ENCODE data around the gene FARS2. TPM values are rescaled to one million over a fixed set of nuclear protein-coding genes. Genes with fewer than 3 reads are reported as not detected.

Gene FARS2
- total and polyA plus RNA-seq, 5 experiments from 2014 or later, result 13.6 to 39.1 (median 28.1) TPM

DNA sequence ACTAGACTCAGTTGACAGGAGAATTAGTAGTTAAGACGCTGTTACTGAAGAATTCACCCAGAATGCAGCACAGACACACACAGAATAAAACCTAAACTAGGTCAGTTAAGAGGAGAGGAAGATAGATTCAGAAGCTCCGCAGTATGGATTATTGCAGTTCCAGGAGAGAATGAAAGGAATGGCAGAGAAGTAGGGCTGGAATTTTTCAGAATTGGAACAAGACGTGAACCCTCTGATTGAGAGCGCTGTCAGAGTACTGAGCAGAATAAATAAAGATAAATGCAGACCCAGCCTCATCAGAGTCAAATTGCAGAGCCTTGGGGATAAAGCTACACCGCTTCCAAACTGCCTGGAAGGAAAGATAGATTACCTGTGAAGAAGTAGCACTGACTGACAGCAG is 344.6 kb downstream of the FARS2 start:
- no peak for DNase-seq
- Mint-ChIP-seq H3K27ac (peak overlapping the region in 2 of 10 donors; percentile 25 to 38), H3K27me3 (no peaks in the 10 kb centered on the region), H3K9me3 (peaks cover 0 to 7% (median 0%) of the 10 kb centered on the region in 9 donors), H3K4me1 (peaks cover 2 to 16% (median 7%) of the 10 kb centered on the region in 4 donors), H3K36me3 (peaks cover 0 to 7% (median 6%) of the 10 kb centered on the region in 3 donors), H3K4me3 (no peak overlapping the region)
- ATAC-seq, result no peak
- POLR2A ChIA-PET, result no interaction called here

DNA sequence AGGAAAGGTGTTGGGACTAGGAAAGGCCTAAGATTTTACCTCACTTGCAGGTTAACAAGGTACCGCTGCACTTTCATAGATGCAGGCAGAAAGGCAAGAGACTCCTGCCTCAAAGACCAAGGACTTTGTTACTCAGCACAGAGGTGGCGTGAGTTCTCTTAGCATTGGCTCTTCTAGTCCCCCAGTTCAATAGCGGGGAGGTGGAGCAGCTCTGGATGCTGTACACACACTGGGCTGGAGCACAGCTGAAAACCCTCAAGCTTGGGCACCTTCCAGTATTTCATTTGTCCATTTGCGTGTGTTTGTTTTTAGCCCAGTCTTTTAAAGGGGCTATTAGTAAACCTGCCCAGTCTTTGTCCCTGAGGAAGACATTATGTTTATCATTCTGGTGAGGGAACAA is 345.2 kb downstream of the FARS2 start:
- Mint-ChIP-seq H3K9me3 (peaks cover 0 to 7% (median 0%) of the 10 kb centered on the region in 9 donors), H3K4me1 (peaks cover 2 to 16% (median 7%) of the 10 kb centered on the region in 4 donors), H3K4me3 (no peak overlapping the region), H3K36me3 (peaks cover 0 to 7% (median 6%) of the 10 kb centered on the region in 3 donors), H3K27ac (peak overlapping the region in 1 of 10 donors; percentile 38), H3K27me3 (no peaks in the 10 kb centered on the region)
- no peak for ATAC-seq
- POLR2A ChIA-PET, result no interaction called here
- no peak for DNase-seq

DNA sequence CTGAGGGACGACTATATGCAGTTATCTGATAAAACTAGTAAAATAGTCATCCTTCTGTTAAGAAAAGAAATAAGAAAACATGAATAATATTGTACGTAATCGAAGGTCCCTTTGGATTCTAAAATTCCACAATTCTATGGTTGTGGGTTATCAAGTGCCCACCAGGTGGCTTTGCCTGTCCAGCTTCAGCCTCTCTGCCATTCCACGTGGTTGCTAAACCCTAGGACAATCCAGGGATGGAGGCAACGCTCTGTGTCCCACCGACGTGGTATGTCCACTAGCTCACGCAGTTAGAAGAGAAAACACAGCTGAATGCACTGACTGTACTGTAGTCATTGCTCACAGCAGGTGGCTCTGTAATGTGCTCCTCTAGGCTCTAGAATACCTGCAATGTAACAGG is 349.3 kb downstream of the FARS2 start:
- no peak for DNase-seq
- Mint-ChIP-seq H3K27me3 (no peaks in the 10 kb centered on the region), H3K4me3 (no peak overlapping the region), H3K4me1 (peaks cover 0 to 9% (median 3%) of the 10 kb centered on the region in 4 donors), H3K27ac (peak overlapping the region in 3 of 10 donors; percentile 11 to 27 (median 22)), H3K9me3 (peaks cover 0 to 7% (median 0%) of the 10 kb centered on the region in 9 donors), H3K36me3 (peaks cover 23 to 28% (median 24%) of the 10 kb centered on the region in 3 donors)
- no peak for ATAC-seq
- POLR2A ChIA-PET, result no interaction called here

DNA sequence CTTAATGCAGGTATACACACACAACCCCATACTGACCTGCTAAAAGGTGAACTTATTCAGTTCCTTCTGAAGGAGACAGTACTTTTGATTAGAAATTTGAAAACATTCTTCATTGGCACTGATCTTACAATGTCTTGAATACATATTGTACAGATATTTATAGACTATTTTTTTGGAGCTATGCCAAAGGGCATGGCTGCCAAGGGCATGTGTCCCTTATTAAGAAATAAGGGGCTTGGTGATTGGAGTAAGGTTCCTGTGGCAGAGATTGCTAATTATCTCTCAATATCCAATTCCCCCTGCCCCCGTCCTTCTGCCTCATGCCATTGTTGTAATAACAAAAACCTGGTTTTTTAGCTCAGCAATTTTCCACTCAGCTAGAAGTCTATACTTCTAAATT is 355.9 kb downstream of the FARS2 start:
- Mint-ChIP-seq H3K27ac (peak overlapping the region in 1 of 10 donors; percentile 32), H3K4me3 (no peak overlapping the region)

DNA sequence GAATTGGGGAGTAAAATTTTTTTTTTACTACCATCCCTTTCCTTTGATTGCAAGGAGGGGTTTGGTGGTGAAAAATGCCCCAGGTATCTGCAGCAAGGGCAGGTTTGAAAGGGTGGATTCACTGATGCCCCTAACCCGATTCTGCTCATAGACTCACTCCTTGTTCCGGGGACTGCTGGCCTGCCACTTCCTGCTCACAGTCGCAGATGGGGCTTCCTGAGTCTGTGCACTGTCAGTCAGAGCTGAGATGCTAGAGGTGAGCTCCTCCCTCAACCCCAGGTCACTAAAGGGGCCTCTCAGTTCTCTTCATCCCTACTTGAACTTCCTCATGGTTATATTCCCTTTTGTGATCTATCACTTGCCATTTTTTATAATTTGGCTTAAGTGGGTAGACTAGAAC is 357.9 kb downstream of the FARS2 start:
- Mint-ChIP-seq H3K9me3 (peaks cover 0 to 7% (median 0%) of the 10 kb centered on the region in 9 donors), H3K27me3 (no peaks in the 10 kb centered on the region), H3K36me3 (peaks cover 13 to 21% (median 19%) of the 10 kb centered on the region in 3 donors), H3K4me3 (peak overlapping the region; percentile 27 to 75 (median 62)), H3K27ac (peak overlapping the region; percentile 67 to 95 (median 92)), H3K4me1 (peaks cover 14 to 46% (median 24%) of the 10 kb centered on the region in 4 donors)
- DNase-seq, result peak; percentile 8 to 71 (median 38)
- POLR2A ChIA-PET, result interaction anchor here (0.6 to 1.3 kb wide), 5 partner anchors 38 to 109 kb away, joined by 3 to 4 read pairs (median 3); no protein-coding TSS in a partner anchor
- peak; percentile 100 for ATAC-seq

More for the DNA sequence above, 355.9 kb downstream of the FARS2 start:
- POLR2A ChIA-PET, result interaction anchor here (1.0 kb wide), 1 partner anchor 12 kb away, joined by 3 read pairs; no protein-coding TSS in a partner anchor
- Mint-ChIP-seq H3K27me3 (no peaks in the 10 kb centered on the region), H3K4me1 (peaks cover 14 to 34% (median 21%) of the 10 kb centered on the region in 4 donors), H3K36me3 (peaks cover 18 to 29% (median 25%) of the 10 kb centered on the region in 3 donors), H3K9me3 (peaks cover 0 to 7% (median 0%) of the 10 kb centered on the region in 9 donors)
- no peak for ATAC-seq
- DNase-seq, result no peak

DNA sequence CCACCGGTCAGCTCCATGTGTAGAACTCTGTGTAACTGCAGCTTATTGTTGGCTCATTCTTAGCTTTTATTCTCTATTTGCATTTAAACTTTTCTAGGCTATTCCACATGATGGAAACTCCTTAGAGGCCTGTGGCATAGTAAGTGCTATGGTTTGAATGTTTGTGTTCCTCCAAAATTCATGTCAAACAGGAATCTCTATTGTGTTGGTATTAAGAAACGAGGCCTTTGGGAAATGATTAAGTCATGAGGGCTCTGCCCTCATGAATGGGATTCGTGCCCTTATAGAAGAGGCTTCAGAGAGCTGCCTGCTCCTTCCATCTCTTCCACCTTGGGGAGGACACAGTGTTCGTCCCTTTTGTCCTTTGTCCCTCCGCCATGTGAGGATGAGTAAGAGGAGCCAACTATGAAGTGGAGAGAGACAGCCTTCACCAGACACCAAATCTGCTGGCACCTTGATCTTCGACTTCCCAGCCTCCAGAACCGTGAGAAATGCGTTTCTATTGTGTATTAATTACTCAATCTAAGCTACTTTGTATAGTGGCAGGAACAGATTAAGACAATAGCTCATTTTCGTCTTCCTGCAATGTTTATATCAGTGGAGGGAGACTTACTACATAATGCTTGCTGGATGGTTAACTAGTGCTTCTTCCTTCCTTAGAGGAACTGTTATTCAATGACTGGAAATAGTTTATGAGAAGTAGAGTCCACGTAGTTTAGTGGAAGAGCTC is 361.1 kb downstream of the FARS2 start:
- peaks cover 0 to 8% (median 2%) of the 10 kb centered on the region in 3 donors for H3K36me3 Mint-ChIP-seq
- H3K27me3 Mint-ChIP-seq, result no peaks in the 10 kb centered on the region
- ATAC-seq (no peak), DNase-seq (no peak)
- POLR2A ChIA-PET, result no interaction called here
- H3K4me3 Mint-ChIP-seq, result no peak overlapping the region
- H3K9me3 Mint-ChIP-seq, result peaks cover 0 to 4% (median 0%) of the 10 kb centered on the region in 9 donors
- H3K4me1 Mint-ChIP-seq, result peaks cover 24 to 77% (median 54%) of the 10 kb centered on the region in 4 donors
- H3K27ac Mint-ChIP-seq, result peak overlapping the region in 3 of 10 donors; percentile 22 to 83 (median 38)

DNA sequence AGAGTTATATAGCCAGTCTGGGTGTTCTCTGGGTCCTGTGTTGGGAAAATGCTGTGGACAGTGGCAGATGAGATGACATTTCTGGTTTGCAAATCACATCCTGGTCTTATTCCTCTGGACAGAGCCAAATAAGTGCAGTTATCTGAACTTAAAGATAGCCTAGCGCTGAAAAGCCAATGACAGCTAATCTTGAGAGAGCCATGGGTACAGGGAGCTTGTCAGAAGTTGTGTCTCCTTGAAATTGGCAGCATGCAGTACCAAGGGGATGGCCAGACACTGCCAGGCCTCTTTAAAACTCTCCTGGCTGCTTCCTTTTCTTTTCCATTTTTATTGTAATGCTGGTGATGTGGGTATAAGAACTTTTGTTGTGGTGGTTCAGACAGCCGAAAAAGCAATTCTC is 362.5 kb downstream of the FARS2 start:
- H3K4me1 Mint-ChIP-seq, result peaks cover 26 to 80% (median 61%) of the 10 kb centered on the region in 4 donors
- H3K36me3 Mint-ChIP-seq, result peaks cover 0 to 8% (median 0%) of the 10 kb centered on the region in 3 donors
- DNase-seq (no peak), ATAC-seq (no peak)
- peaks cover 0 to under 1% (median 0%) of the 10 kb centered on the region in 9 donors for H3K9me3 Mint-ChIP-seq
- POLR2A ChIA-PET, result interaction anchor here (0.6 kb wide), 1 partner anchor 107 kb away, joined by 4 read pairs; no protein-coding TSS in a partner anchor
- H3K4me3 Mint-ChIP-seq, result no peak overlapping the region
- no peaks in the 10 kb centered on the region for H3K27me3 Mint-ChIP-seq
- peak overlapping the region in 7 of 10 donors; percentile 16 to 93 (median 62) for H3K27ac Mint-ChIP-seq

DNA sequence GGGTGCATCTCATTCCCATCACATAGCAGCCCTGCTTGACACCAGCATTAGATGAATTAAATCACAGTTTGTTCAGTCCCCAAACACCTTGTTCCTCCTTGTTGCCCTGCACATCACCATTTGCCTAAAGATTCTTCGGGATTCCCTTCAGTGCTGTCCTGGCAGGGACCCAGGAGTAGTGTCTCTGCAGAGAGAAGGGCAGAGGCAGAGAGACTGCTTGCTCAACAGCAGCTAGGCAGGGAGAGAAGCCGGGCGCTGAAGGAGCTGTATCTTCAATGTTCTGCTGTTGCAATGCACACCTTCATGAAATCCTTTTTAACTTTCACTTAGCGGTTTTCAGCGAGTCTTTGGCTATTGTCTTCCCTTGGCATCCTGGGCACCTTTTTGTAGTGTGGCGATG is 362.9 kb downstream of the FARS2 start:
- H3K9me3 Mint-ChIP-seq, result no peaks in the 10 kb centered on the region
- POLR2A ChIA-PET, result interaction anchor here (0.6 kb wide), 1 partner anchor 107 kb away, joined by 4 read pairs; no protein-coding TSS in a partner anchor
- peaks cover 25 to 75% (median 59%) of the 10 kb centered on the region in 4 donors for H3K4me1 Mint-ChIP-seq
- peaks cover 0 to 8% (median 2%) of the 10 kb centered on the region in 3 donors for H3K36me3 Mint-ChIP-seq
- H3K4me3 Mint-ChIP-seq, result peak overlapping the region in 1 of 10 donors; percentile 29
- H3K27me3 Mint-ChIP-seq, result no peaks in the 10 kb centered on the region
- peak overlapping the region in 9 of 10 donors; percentile 24 to 93 (median 62) for H3K27ac Mint-ChIP-seq
- no peak for ATAC-seq
- no peak for DNase-seq

DNA sequence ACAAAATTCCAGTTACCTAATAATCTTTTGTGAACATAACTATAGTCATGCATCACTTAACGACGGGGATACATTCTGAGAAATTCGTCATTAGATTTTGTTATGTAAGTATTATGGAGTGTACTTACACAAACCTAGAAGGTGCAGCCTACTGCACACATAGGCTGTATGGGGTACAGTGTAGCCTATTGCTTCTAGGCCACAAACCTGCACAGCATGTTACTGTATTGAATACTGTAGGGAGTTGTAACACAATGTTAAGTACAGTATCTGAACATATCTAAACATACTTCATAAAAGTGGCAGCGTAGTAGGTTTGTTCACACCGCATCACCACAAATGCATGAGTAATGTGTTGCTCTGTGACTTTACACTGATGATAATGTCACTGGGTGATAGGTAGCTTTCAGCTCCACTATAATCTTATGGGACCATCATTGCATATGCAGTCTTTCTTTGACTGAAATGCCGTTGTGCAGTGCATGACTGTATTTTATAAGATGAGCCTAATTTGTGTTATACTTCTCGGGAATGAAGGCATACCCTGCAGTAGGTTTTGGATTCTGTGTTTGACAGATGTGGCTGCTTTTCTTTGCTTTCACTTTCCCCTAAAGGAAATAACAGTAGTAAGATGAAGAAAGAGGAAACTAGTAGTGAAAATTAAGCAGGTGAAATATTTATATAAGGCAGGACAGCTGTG is 365.6 kb downstream of the FARS2 start:
- H3K27me3 Mint-ChIP-seq, result no peaks in the 10 kb centered on the region
- H3K9me3 Mint-ChIP-seq, result no peaks in the 10 kb centered on the region
- H3K36me3 Mint-ChIP-seq, result peaks cover 0 to 8% (median 5%) of the 10 kb centered on the region in 3 donors
- H3K27ac Mint-ChIP-seq, result peak overlapping the region; percentile 58 to 89 (median 87)
- DNase-seq, result peak in 3 of 10 donors; percentile 31 to 48 (median 41)
- peak; percentile 72 to 82 for ATAC-seq
- H3K4me1 Mint-ChIP-seq, result peaks cover 27 to 63% (median 46%) of the 10 kb centered on the region in 4 donors
- POLR2A ChIA-PET, result interaction anchor here (2.4 kb wide), 1 partner anchor 38 kb away, joined by 8 read pairs; no protein-coding TSS in a partner anchor
- H3K4me3 Mint-ChIP-seq, result peak overlapping the region; percentile 11 to 77 (median 64)

DNA sequence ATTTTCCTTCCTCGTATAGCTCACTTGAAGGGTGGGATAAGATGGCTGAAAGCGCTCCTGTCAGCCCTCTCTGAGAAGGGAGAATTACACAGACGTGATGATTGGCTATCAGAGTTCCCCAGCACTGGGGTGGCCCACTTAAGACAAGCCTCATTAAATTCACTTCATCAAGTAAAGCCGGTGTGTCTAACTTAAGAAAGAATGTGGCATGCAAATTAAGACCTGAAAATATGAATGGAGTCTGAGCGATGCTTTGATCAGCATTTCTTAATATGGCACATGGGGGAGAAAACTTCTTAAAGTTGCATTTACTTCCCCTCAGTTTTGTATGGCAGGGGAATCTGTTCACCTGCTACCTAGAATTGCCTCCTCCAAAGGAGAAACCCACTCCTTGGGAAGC is 369.3 kb downstream of the FARS2 start:
- Mint-ChIP-seq H3K36me3 (peaks cover 0 to 7% (median 7%) of the 10 kb centered on the region in 3 donors), H3K4me3 (no peak overlapping the region), H3K4me1 (peaks cover 25 to 47% (median 33%) of the 10 kb centered on the region in 4 donors), H3K9me3 (no peaks in the 10 kb centered on the region), H3K27me3 (no peaks in the 10 kb centered on the region), H3K27ac (peak overlapping the region in 1 of 10 donors; percentile 17)
- ATAC-seq (no peak), DNase-seq (no peak)
- POLR2A ChIA-PET, result no interaction called here

DNA sequence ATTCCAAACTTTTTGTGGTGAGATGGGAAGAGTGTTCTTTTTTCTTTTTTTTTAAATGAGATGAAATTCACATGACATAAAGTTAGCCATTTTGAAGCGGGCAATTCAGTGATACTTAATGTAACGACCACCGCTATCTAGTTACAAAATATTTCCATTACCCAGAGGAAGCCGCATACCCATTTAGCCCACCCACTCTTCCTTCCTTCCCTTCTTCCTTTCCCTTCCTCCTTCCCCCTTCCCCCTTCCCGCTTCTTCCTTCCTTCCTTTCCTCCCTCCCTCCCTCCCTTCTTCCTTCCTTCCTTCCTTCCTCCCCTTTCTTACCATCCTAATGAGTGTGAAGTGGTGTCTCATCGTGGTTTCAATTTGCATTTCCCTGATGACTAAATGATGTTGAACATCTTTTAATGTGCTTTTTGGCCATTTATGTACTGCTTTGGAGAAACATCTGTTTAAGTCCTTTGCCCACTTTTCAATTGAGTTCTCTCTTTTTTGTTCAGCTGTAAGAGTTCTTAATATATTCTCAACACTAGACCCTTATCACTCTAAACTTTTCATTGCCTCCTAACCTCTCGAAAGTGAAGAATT is 371.1 kb downstream of the FARS2 start:
- no peak overlapping the region for H3K4me3 Mint-ChIP-seq
- H3K27ac Mint-ChIP-seq, result peak overlapping the region in 2 of 10 donors; percentile 9 to 58
- POLR2A ChIA-PET, result no interaction called here
- H3K9me3 Mint-ChIP-seq, result no peaks in the 10 kb centered on the region
- H3K27me3 Mint-ChIP-seq, result no peaks in the 10 kb centered on the region
- no peak for DNase-seq
- peaks cover 0 to 12% (median 7%) of the 10 kb centered on the region in 3 donors for H3K36me3 Mint-ChIP-seq
- peaks cover 13 to 29% (median 17%) of the 10 kb centered on the region in 4 donors for H3K4me1 Mint-ChIP-seq
- no peak for ATAC-seq

DNA sequence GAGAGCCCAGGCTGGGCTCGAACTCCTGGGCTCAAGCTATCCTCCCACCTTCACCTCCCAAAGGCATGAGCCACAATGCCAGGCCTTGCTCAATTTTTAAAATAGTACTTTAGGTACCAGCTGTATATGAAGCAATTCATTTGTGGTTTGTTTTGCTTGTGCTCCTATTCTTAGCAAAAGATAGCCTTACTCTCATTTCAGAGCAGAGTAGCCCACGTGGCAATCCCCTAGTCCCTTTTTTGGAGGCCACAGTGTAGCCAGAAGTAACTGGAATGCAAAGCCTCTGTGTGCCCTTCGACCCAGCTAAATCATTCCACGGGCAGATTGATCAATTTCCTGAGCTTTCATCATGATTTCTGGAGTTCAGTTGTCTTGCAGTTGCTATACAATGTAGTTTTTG is 373.2 kb downstream of the FARS2 start:
- Mint-ChIP-seq H3K9me3 (peaks cover 0 to 3% (median 0%) of the 10 kb centered on the region in 9 donors), H3K36me3 (peaks cover 0 to 12% (median 10%) of the 10 kb centered on the region in 3 donors), H3K4me1 (peaks cover 5 to 12% (median 10%) of the 10 kb centered on the region in 4 donors), H3K4me3 (no peak overlapping the region), H3K27me3 (no peaks in the 10 kb centered on the region), H3K27ac (no peak overlapping the region)
- ATAC-seq, result no peak
- POLR2A ChIA-PET, result no interaction called here
- DNase-seq, result no peak

Data from naive thymus-derived CD8-positive, alpha-beta T cell (primary cell).